GM18511 (cell line): Measurements from ENCODE around the gene UBXN7.
"Not testable (repeated sequence)": the region's sequence is repeated elsewhere in the genome, so short reads cannot be mapped to it uniquely, and the experiment has no call there.

Experiments used
- ATAC-seq: cut with Tn5 transposase; IDR thresholded peaks from one replicate; pipeline ENCODE4 v1.9.1; 2021; ENCODE audit warnings: mild to moderate bottlenecking, moderate library complexity; ENCODE audit not compliant: unreplicated experiment

The UBXN7 gene

GRCh38 chr3:196419386-196419785 lies 12.8 kb downstream of the UBXN7 start:
- no peak for ATAC-seq

DNA sequence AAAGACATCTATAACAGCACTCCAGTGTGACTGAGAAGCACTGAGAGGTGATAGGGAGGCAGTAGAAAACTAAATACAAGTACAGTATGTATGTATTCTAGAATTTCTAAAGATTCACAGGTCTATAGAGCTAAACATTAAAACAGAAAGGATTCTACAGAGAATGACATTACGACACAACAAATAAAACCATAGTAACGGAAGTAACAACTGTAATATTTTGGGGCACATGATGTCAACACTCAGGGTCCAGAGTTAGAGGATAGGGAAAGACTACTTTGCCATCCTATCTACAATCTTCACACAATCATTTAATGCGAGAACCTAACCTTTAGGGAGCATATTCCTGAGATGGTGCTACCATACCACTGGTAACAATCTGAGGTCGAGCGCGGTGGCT lies 13.6 kb downstream of the UBXN7 start:
- no peak for ATAC-seq

- ATAC-seq, result no peak
These were observed 17.8 kb downstream of the UBXN7 start for GRCh38 chr3:196414469-196414868.

DNA sequence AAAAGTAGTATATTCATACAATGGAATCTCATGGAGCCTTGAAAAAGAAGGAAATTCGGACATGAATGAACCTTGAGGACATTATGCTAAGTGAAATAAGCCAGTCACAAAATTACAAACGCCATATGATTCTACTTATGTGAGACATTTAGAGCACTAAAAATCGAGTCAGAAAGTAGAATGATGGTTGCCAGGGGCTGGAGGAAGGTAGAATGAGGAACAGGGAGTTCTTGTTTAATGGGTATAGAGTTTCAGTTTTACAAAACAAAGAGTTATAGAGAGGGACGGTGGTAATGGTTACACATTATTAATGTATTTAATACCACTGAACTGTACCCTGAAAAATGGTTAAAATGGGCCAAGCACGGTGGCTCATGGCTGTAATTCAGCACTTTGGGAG lies 19.5 kb downstream of the UBXN7 start:
- no peak for ATAC-seq

- ATAC-seq, result no peak
These were observed 22.8 kb downstream of the UBXN7 start for GRCh38 chr3:196409409-196409808.

DNA sequence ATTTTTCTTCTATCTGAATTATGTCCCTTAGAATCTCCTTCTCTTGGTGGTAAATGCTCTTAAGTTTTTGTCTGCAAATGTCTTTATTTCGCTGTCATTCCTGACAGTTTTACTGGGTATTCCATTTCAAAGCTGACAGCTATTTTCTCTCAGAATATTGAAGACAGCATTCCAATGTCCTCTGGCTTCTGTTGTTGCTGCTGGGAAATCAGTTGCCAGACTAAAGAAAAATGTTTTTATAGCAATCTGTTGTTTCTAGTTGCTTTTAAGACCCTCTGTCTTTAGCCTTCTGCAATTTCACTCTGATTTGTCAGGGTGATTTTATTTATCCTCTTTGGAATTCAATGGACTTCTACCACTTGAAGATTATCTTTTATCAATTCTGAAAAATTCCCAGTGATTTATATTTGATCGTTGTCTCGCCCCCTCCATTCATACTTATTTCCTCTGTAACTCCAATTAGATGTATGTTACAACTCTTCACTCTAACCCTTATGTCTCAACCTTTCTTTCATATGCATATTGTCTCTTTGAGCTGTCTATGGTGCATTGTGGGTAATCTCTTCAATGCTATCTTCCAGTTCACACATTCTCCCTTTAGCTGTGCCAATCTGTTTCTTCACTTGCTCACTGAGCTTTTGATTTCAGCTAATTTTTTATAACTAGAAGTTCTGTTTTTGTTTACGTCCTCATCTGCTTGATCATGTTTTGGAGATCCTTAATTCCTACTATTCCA lies 23.5 kb downstream of the UBXN7 start:
- ATAC-seq, result no peak

DNA sequence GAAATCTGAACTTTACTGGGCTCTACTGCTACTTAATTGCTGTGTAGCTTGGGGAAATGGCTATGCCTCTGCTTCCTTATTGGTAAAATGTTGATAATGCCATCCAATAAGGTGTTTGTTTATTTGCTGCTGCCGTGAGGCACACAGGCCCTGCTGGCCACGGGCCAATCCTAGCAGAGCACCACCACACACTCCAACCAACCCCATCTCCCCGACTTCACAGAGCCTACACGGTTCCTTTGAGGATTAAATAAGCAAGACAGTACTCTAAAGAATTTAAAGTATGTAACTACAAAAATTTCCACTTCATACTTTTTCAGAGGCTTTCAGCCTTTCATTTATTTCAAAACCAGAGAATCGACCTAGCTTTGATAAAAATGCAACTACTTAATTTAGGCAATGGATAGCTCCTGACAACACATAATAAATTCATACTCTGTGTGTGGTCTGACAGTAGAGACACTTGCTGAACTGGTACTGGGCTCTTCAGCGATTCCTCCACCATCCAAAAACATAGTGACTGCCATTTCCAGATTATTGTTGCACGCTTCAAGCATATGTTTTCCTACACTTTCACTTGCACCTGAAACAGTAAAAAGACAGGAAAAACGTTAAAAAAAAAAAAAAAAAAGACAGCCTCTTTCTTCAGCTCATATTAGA lies 25.3 kb downstream of the UBXN7 start:
- ATAC-seq, result no peak

- no peak for ATAC-seq
These were observed 31.9 kb downstream of the UBXN7 start for GRCh38 chr3:196400331-196400730.

GRCh38 chr3:196399485-196399945 lies 32.7 kb downstream of the UBXN7 start:
- no peak for ATAC-seq

GRCh38 chr3:196398782-196399181 lies 33.4 kb downstream of the UBXN7 start:
- no peak for ATAC-seq

- no peak for ATAC-seq
These were observed 34.3 kb downstream of the UBXN7 start for GRCh38 chr3:196397941-196398340.

GRCh38 chr3:196390116-196390515 lies 42.1 kb downstream of the UBXN7 start:
- no peak for ATAC-seq

DNA sequence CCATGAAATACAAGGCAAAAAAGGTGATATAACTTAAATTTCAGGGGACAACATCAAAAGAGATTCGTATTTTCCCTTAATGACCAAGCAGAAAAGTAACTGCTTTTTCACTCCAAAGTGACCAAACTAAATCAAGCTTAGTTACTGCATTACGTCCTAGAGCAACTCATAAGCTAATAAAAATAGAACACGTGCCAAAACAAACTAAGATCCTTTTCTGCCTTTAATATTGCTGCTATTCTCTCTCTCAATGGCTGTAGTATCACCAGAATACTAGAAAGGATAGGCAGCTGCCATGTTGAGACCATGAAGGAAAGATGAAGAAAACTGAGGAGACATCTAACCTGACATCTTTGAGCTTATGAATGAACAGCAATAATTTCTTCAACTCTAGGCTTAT lies 43.3 kb downstream of the UBXN7 start:
- ATAC-seq, result no peak

DNA sequence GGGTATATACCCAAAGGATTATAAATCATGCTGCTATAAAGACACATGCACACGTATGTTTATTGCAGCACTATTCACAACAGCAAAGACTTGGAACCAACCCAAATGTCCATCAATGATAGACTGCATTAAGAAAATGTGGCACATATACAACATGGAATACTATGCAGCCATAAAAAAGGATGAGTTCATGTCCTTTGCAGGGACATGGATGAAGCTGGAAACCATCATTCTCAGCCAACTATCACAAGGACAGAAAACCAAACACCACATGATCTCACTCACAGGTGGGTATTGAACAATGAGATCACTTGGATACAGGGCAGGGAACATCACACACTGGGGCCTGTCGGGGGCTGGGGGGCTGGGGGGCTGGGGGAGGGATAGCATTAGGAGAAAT lies 44.3 kb downstream of the UBXN7 start:
- not testable (repeated sequence) for ATAC-seq

GRCh38 chr3:196386797-196387196 lies 45.4 kb downstream of the UBXN7 start:
- ATAC-seq, result not testable (repeated sequence)

GRCh38 chr3:196386034-196386433 lies 46.2 kb downstream of the UBXN7 start:
- ATAC-seq, result not testable (repeated sequence)

- not testable (repeated sequence) for ATAC-seq
These were observed 46.8 kb downstream of the UBXN7 start for GRCh38 chr3:196385446-196385845.

- no peak for ATAC-seq
These were observed 53.9 kb downstream of the UBXN7 start for GRCh38 chr3:196378146-196378841.

DNA sequence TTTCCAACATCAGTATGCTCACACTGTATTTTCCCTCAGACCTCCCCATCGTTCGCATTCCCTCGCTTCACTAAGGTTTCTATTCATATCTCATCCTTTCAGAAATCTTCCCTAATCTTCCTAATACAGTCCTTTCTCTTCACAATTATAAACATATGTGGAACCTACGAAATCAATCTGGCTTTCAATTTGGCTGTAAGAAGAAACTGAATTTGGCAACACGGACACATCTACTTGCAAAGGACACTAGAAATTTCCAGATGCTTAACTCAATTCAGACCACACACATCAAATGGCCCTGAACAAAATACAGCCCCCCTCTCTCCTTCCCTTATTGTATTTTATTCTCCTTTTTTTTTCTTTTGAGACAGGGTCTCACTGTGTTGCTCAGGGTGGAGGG lies 54.9 kb downstream of the UBXN7 start:
- ATAC-seq, result no peak

GRCh38 chr3:196365736-196366135 lies 66.5 kb downstream of the UBXN7 start:
- ATAC-seq, result no peak

- no peak for ATAC-seq
These were observed 71.6 kb downstream of the UBXN7 start for GRCh38 chr3:196360586-196360985.

DNA sequence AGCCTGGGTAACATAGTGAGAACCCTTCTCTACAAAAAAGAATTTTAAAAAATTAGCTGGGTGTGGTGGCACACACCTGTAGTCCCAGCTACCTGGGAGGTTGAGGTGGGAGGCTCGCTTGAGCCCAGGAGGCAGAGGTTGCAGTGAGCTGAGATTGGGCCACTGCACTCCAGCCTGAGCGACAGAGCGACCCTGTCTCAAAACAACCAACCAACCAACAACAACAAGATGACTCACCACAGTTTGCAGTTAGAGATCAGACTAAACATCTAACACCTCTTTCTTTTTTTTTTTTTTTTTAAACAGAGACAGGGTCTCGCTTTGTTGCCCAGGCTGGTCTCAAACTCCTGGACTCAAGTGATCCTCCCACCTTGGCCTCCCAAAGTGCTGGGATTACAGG lies 73.7 kb downstream of the UBXN7 start:
- ATAC-seq, result not testable (repeated sequence)
